Measurements from ENCODE around the gene GNG10.
"Not testable (repeated sequence)": the region's sequence is repeated elsewhere in the genome, so short reads cannot be mapped to it uniquely, and the experiment has no call there.

GNG10 gene

GRCh38 chr9:111657051-111657450, 4.4 kb upstream of the GNG10 start:
- DNase-seq = no peak

GRCh38 chr9:111658943-111659342, 2.5 kb upstream of the GNG10 start:
- DNase-seq = no peak

- DNase-seq = no peak
These were observed 1.7 kb upstream of the GNG10 start for GRCh38 chr9:111659691-111660090.

GRCh38 chr9:111661802-111662521, 557 bp downstream of the GNG10 start:
- peak; percentile 13 to 17 for DNase-seq

GRCh38 chr9:111662576-111663300, 1.3 kb downstream of the GNG10 start:
- DNase-seq = no peak

- no peak for DNase-seq
These were observed 2.0 kb downstream of the GNG10 start for GRCh38 chr9:111663301-111663823.

GRCh38 chr9:111668026-111668573, 6.7 kb downstream of the GNG10 start:
- no peak for DNase-seq

- DNase-seq = not testable (repeated sequence)
These were observed 7.2 kb downstream of the GNG10 start for GRCh38 chr9:111668601-111669000.

- no peak for DNase-seq
These were observed 12.9 kb downstream of the GNG10 start for GRCh38 chr9:111674319-111674718.

GRCh38 chr9:111676116-111676515, 14.7 kb downstream of the GNG10 start:
- no peak for DNase-seq

GRCh38 chr9:111678293-111678692, 16.9 kb downstream of the GNG10 start:
- DNase-seq = no peak

- no peak for DNase-seq
These were observed 17.8 kb downstream of the GNG10 start for GRCh38 chr9:111679199-111679598.

- no peak for DNase-seq
These were observed 22.0 kb downstream of the GNG10 start for GRCh38 chr9:111683392-111683791.

GRCh38 chr9:111691672-111692329, 30.4 kb downstream of the GNG10 start:
- no peak for DNase-seq

- no peak for DNase-seq
These were observed 35.4 kb downstream of the GNG10 start for GRCh38 chr9:111696796-111697195.

GRCh38 chr9:111700776-111701175, 39.4 kb downstream of the GNG10 start:
- no peak for DNase-seq

GRCh38 chr9:111704503-111704902, 43.1 kb downstream of the GNG10 start:
- no peak for DNase-seq

- no peak for DNase-seq
These were observed 50.1 kb downstream of the GNG10 start for GRCh38 chr9:111711548-111711947.

- DNase-seq = no peak
These were observed 51.0 kb downstream of the GNG10 start for GRCh38 chr9:111712369-111712768.

GRCh38 chr9:111715471-111715870, 54.1 kb downstream of the GNG10 start:
- DNase-seq = no peak

- no peak for DNase-seq
These were observed 58.1 kb downstream of the GNG10 start for GRCh38 chr9:111719541-111719940.

Measured in stimulated activated CD4-positive, alpha-beta T cell treated with anti-CD3 and anti-CD28 coated beads, Interleukin-4, amount 100 ng/mL, for 4 hours (primary cell).